ENCODE results near the gene PCNA. TPM values are rescaled to one million over a fixed set of nuclear protein-coding genes. Genes with fewer than 3 reads are reported as not detected.

Gene PCNA
- total RNA-seq, 1 experiment from 2014 or later: 274 TPM

- Histone ChIP-seq H3K23me2 (ENCODE audit: insufficient read length, low read depth, low read length, poor library complexity, severe bottlenecking) (no peaks in the 10 kb centered on the region), H4K20me1 (ENCODE audit: control insufficient read depth, insufficient read depth, insufficient read length) (no peaks in the 10 kb centered on the region), H3K4me1 (ENCODE audit: insufficient read depth, low read length) (no peaks in the 10 kb centered on the region), H3K4ac (ENCODE audit: low read depth, low read length) (no peak overlapping the region), H2BK15ac (ENCODE audit: low read depth, low read length) (no peak overlapping the region), H3K14ac (ENCODE audit: insufficient read depth, low read length) (no peak overlapping the region), H4K91ac (ENCODE audit: insufficient read length, low read depth, low read length) (no peak overlapping the region), H2BK20ac (ENCODE audit: low read depth, low read length, poor library complexity, severe bottlenecking) (no peak overlapping the region), H3K23ac (ENCODE audit: insufficient read length, low read depth, low read length) (no peak overlapping the region), H3K56ac (ENCODE audit: insufficient read length, low read depth, low read length) (no peak overlapping the region), H3K79me2 (ENCODE audit: insufficient read depth, low read length) (no peaks in the 10 kb centered on the region), H2BK12ac (ENCODE audit: insufficient read length, low read depth, low read length) (no peak overlapping the region), H3K79me1 (ENCODE audit: insufficient read depth, low read depth, low read length, poor library complexity, severe bottlenecking) (no peaks in the 10 kb centered on the region), H3K27ac (ENCODE audit: insufficient read length, low read depth, low read length) (no peak overlapping the region), H3K9me3 (ENCODE audit: control insufficient read depth, low read depth, low read length) (no peaks in the 10 kb centered on the region), H4K5ac (ENCODE audit: insufficient read length, low read depth, low read length) (no peak overlapping the region), H2BK5ac (ENCODE audit: insufficient read length, low read length) (no peak overlapping the region), H3K4me2 (ENCODE audit: insufficient read depth, insufficient read length, low read length) (no peak overlapping the region), H2AK5ac (ENCODE audit: insufficient read length, low read length) (no peak overlapping the region), H3K18ac (ENCODE audit: insufficient read length, low read depth, low read length) (no peak overlapping the region), H4K8ac (replicated peaks; ENCODE audit: insufficient read length, low read depth, low read length) (no peak overlapping the region), H3K27me3 (ENCODE audit: insufficient read depth, low read length) (no peaks in the 10 kb centered on the region), H3K9ac (ENCODE audit: extremely low read depth, insufficient read length, low read length) (no peak overlapping the region), H2AFZ (ENCODE audit: low read length) (no peak overlapping the region), H3T11ph (ENCODE audit: low read length) (no peak overlapping the region), H2BK120ac (ENCODE audit: low read depth, low read length, poor library complexity, severe bottlenecking) (no peak overlapping the region)
- H3K9me3 Mint-ChIP-seq: no peaks in the 10 kb centered on the region
- no CpG with 5 or more reads among the region's 8 CpGs for WGBS (ENCODE audit: extremely low coverage, insufficient read length, low lambda C conversion rate)
- no peak overlapping the region for H3K4me3 Mint-ChIP-seq
- no peak for TF ChIP-seq CTCF (conservative IDR thresholded peaks at IDR 0.05)
- DNase-seq: no peak
- peaks cover 24 to 26% of the 10 kb centered on the region in 2 experiments for H3K4me1 Mint-ChIP-seq
- H3K27me3 Mint-ChIP-seq (ENCODE audit: low read depth): no peaks in the 10 kb centered on the region
- peak overlapping the region in 2 of 3 experiments; percentile 34 to 96; a peak in 2 of 7 replicates for H3K27ac Mint-ChIP-seq
- H3K36me3 Mint-ChIP-seq (ENCODE audit: insufficient read depth in 1 of 3, low read depth in 3 of 3): no peaks in the 10 kb centered on the region
Observed at GRCh38 chr20:5069141-5069806, 50.5 kb downstream of the PCNA start.

Data from H9 (cell line).